ENCODE data around the gene KCNH2.

KCNH2 gene

GRCh38 chr7:150956395-150957132 is 21.6 kb downstream of the KCNH2 start:
- peaks cover 8% of the 10 kb centered on the region for H3K4me1 Mint-ChIP-seq
- DNase-seq = no peak
- H3K27ac Mint-ChIP-seq = no peak overlapping the region
- ATAC-seq = no peak
- H3K4me3 Mint-ChIP-seq = no peak overlapping the region
- no peaks in the 10 kb centered on the region for H3K9me3 Mint-ChIP-seq
- H3K36me3 Mint-ChIP-seq (ENCODE audit: low read depth) = no peaks in the 10 kb centered on the region
- H3K27me3 Mint-ChIP-seq = peaks cover 39% of the 10 kb centered on the region

- Mint-ChIP-seq H3K36me3 (ENCODE audit: low read depth) (no peaks in the 10 kb centered on the region), H3K4me1 (peaks cover 8% of the 10 kb centered on the region), H3K4me3 (no peak overlapping the region), H3K9me3 (no peaks in the 10 kb centered on the region), H3K27ac (no peak overlapping the region), H3K27me3 (peaks cover 36% of the 10 kb centered on the region)
- no peak for DNase-seq
- ATAC-seq = no peak
These were observed 22.4 kb downstream of the KCNH2 start for GRCh38 chr7:150955519-150956394.

GRCh38 chr7:150954986-150955518 is 23.1 kb downstream of the KCNH2 start:
- Mint-ChIP-seq H3K36me3 (ENCODE audit: low read depth) (no peaks in the 10 kb centered on the region), H3K4me3 (no peak overlapping the region), H3K27ac (no peak overlapping the region), H3K4me1 (peaks cover 8% of the 10 kb centered on the region), H3K9me3 (no peaks in the 10 kb centered on the region), H3K27me3 (peaks cover 30% of the 10 kb centered on the region)
- DNase-seq = no peak
- no peak for ATAC-seq

GRCh38 chr7:150954201-150954985 is 23.7 kb downstream of the KCNH2 start:
- H3K4me1 Mint-ChIP-seq = peaks cover 5% of the 10 kb centered on the region

GRCh38 chr7:150953061-150953997 is 24.8 kb downstream of the KCNH2 start:
- H3K4me3 Mint-ChIP-seq = no peak overlapping the region
- H3K27ac Mint-ChIP-seq = no peak overlapping the region
- DNase-seq (no peak), ATAC-seq (no peak)
- H3K4me1 Mint-ChIP-seq = peaks cover 2% of the 10 kb centered on the region
- H3K36me3 Mint-ChIP-seq (ENCODE audit: low read depth) = no peaks in the 10 kb centered on the region
- H3K9me3 Mint-ChIP-seq = no peaks in the 10 kb centered on the region
- H3K27me3 Mint-ChIP-seq = peaks cover 19% of the 10 kb centered on the region

More at GRCh38 chr7:150954201-150954985, 23.7 kb downstream of the KCNH2 start:
- no peaks in the 10 kb centered on the region for H3K36me3 Mint-ChIP-seq (ENCODE audit: low read depth)
- DNase-seq (no peak), ATAC-seq (no peak)
- no peaks in the 10 kb centered on the region for H3K9me3 Mint-ChIP-seq
- no peak overlapping the region for H3K27ac Mint-ChIP-seq
- no peak overlapping the region for H3K4me3 Mint-ChIP-seq
- peaks cover 25% of the 10 kb centered on the region for H3K27me3 Mint-ChIP-seq

GRCh38 chr7:150952331-150953050 is 25.6 kb downstream of the KCNH2 start:
- Mint-ChIP-seq H3K36me3 (ENCODE audit: low read depth) (no peaks in the 10 kb centered on the region), H3K9me3 (no peaks in the 10 kb centered on the region)

GRCh38 chr7:150951521-150951920 is 26.6 kb downstream of the KCNH2 start:
- Mint-ChIP-seq H3K27ac (no peak overlapping the region), H3K36me3 (ENCODE audit: low read depth) (no peaks in the 10 kb centered on the region), H3K4me3 (no peak overlapping the region), H3K27me3 (peaks cover 11% of the 10 kb centered on the region), H3K9me3 (no peaks in the 10 kb centered on the region), H3K4me1 (peaks cover 2% of the 10 kb centered on the region)
- ATAC-seq = no peak
- no peak for DNase-seq

More at GRCh38 chr7:150952331-150953050, 25.6 kb downstream of the KCNH2 start:
- peaks cover 2% of the 10 kb centered on the region for H3K4me1 Mint-ChIP-seq
- H3K4me3 Mint-ChIP-seq = no peak overlapping the region
- no peak for ATAC-seq
- H3K27me3 Mint-ChIP-seq = peaks cover 18% of the 10 kb centered on the region
- DNase-seq = no peak
- H3K27ac Mint-ChIP-seq = no peak overlapping the region

GRCh38 chr7:150951181-150951520 is 27.0 kb downstream of the KCNH2 start:
- H3K27me3 Mint-ChIP-seq = peaks cover 12% of the 10 kb centered on the region
- no peak overlapping the region for H3K4me3 Mint-ChIP-seq
- H3K27ac Mint-ChIP-seq = no peak overlapping the region
- no peak for DNase-seq
- H3K36me3 Mint-ChIP-seq (ENCODE audit: low read depth) = no peaks in the 10 kb centered on the region
- no peaks in the 10 kb centered on the region for H3K9me3 Mint-ChIP-seq
- peaks cover 2% of the 10 kb centered on the region for H3K4me1 Mint-ChIP-seq
- ATAC-seq = no peak

GRCh38 chr7:150950496-150951180 is 27.5 kb downstream of the KCNH2 start:
- no peaks in the 10 kb centered on the region for H3K36me3 Mint-ChIP-seq (ENCODE audit: low read depth)
- no peak for ATAC-seq
- no peaks in the 10 kb centered on the region for H3K4me1 Mint-ChIP-seq
- H3K4me3 Mint-ChIP-seq = no peak overlapping the region
- H3K9me3 Mint-ChIP-seq = no peaks in the 10 kb centered on the region
- H3K27me3 Mint-ChIP-seq = peaks cover 7% of the 10 kb centered on the region
- DNase-seq = no peak
- no peak overlapping the region for H3K27ac Mint-ChIP-seq

GRCh38 chr7:150949971-150950491 is 28.1 kb downstream of the KCNH2 start:
- H3K9me3 Mint-ChIP-seq = no peaks in the 10 kb centered on the region

GRCh38 chr7:150949564-150949963 is 28.6 kb downstream of the KCNH2 start:
- Mint-ChIP-seq H3K4me3 (no peak overlapping the region), H3K4me1 (no peaks in the 10 kb centered on the region), H3K36me3 (ENCODE audit: low read depth) (no peaks in the 10 kb centered on the region), H3K27me3 (peaks cover 9% of the 10 kb centered on the region), H3K9me3 (no peaks in the 10 kb centered on the region), H3K27ac (no peak overlapping the region)
- DNase-seq (no peak), ATAC-seq (no peak)

More at GRCh38 chr7:150949971-150950491, 28.1 kb downstream of the KCNH2 start:
- H3K27me3 Mint-ChIP-seq = peaks cover 9% of the 10 kb centered on the region
- H3K4me1 Mint-ChIP-seq = no peaks in the 10 kb centered on the region
- H3K4me3 Mint-ChIP-seq = no peak overlapping the region
- H3K27ac Mint-ChIP-seq = no peak overlapping the region
- DNase-seq (no peak), ATAC-seq (no peak)
- H3K36me3 Mint-ChIP-seq (ENCODE audit: low read depth) = no peaks in the 10 kb centered on the region

GRCh38 chr7:150948791-150949251 is 29.3 kb downstream of the KCNH2 start:
- Mint-ChIP-seq H3K36me3 (ENCODE audit: low read depth) (no peaks in the 10 kb centered on the region), H3K9me3 (no peaks in the 10 kb centered on the region), H3K4me1 (no peaks in the 10 kb centered on the region), H3K27me3 (peaks cover 9% of the 10 kb centered on the region), H3K4me3 (no peak overlapping the region), H3K27ac (no peak overlapping the region)
- no peak for ATAC-seq
- DNase-seq = no peak

Data from activated naive CD8-positive, alpha-beta T cell treated with anti-CD3 and anti-CD28 coated beads, Interleukin-2, amount 50 U/mL, for 24 hours (primary cell).